ENCODE data around the gene ZNF358.
A peak's percentile ranks its signal among the peaks of the same experiment; 100 is the strongest.

Gene ZNF358

GRCh38 chr19:7494416-7495098, 21.3 kb upstream of the ZNF358 start:
- Histone ChIP-seq H3K27me3 (replicated peaks) (no peaks in the 10 kb centered on the region), H3K36me3 (replicated peaks) (no peaks in the 10 kb centered on the region), H3K27ac (no peak overlapping the region), H3K4me3 (ENCODE audit: low read depth, low read length) (no peak overlapping the region)
- in situ Hi-C loops (cut with HindIII; ENCODE audit: low pct_ligation_motif_present, low sequenced_read_pairs): no loop called here
- peak; percentile 41 for TF ChIP-seq CTCF (IDR thresholded peaks at IDR 0.05; ENCODE audit: low read depth, low read length, missing control alignments)
- DNase-seq: peak; percentile 43

GRCh38 chr19:7497292-7497691, 18.6 kb upstream of the ZNF358 start:
- TF ChIP-seq CTCF (IDR thresholded peaks at IDR 0.05; ENCODE audit: low read depth, low read length, missing control alignments): peak; percentile 68
- Histone ChIP-seq H3K36me3 (replicated peaks) (no peaks in the 10 kb centered on the region), H3K4me3 (ENCODE audit: low read depth, low read length) (no peak overlapping the region), H3K27me3 (replicated peaks) (no peaks in the 10 kb centered on the region), H3K27ac (no peak overlapping the region)
- in situ Hi-C loops (cut with HindIII; ENCODE audit: low pct_ligation_motif_present, low sequenced_read_pairs): no loop called here
- DNase-seq: no peak

- Histone ChIP-seq H3K4me3 (ENCODE audit: low read depth, low read length) (peak overlapping the region; percentile 46), H3K27ac (no peak overlapping the region), H3K36me3 (replicated peaks) (no peaks in the 10 kb centered on the region), H3K27me3 (replicated peaks) (no peaks in the 10 kb centered on the region)
- peak; percentile 39 for DNase-seq
- in situ Hi-C loops (cut with HindIII; ENCODE audit: low pct_ligation_motif_present, low sequenced_read_pairs): no loop called here
- no peak for TF ChIP-seq CTCF (IDR thresholded peaks at IDR 0.05; ENCODE audit: low read depth, low read length, missing control alignments)
Measured at GRCh38 chr19:7500811-7501450, 15.0 kb upstream of the ZNF358 start.

- no peak for DNase-seq
- H3K4me3 ChIP-seq (ENCODE audit: low read depth, low read length): no peak overlapping the region
- in situ Hi-C loops (cut with HindIII; ENCODE audit: low pct_ligation_motif_present, low sequenced_read_pairs): no loop called here
- no peaks in the 10 kb centered on the region for H3K27me3 ChIP-seq (replicated peaks)
- H3K36me3 ChIP-seq (replicated peaks): no peaks in the 10 kb centered on the region
- H3K27ac ChIP-seq: no peak overlapping the region
- TF ChIP-seq CTCF (IDR thresholded peaks at IDR 0.05; ENCODE audit: low read depth, low read length, missing control alignments): no peak
Measured at GRCh38 chr19:7502552-7502951, 13.4 kb upstream of the ZNF358 start.

- no peak for TF ChIP-seq CTCF (IDR thresholded peaks at IDR 0.05; ENCODE audit: low read depth, low read length, missing control alignments)
- Histone ChIP-seq H3K4me3 (ENCODE audit: low read depth, low read length) (no peak overlapping the region), H3K27ac (no peak overlapping the region), H3K36me3 (replicated peaks) (no peaks in the 10 kb centered on the region), H3K27me3 (replicated peaks) (no peaks in the 10 kb centered on the region)
- DNase-seq: no peak
- in situ Hi-C loops (cut with HindIII; ENCODE audit: low pct_ligation_motif_present, low sequenced_read_pairs): no loop called here
Measured at GRCh38 chr19:7504684-7505083, 11.2 kb upstream of the ZNF358 start.
